Measurements from ENCODE around the gene RASGRF2.

Gene RASGRF2

DNA sequence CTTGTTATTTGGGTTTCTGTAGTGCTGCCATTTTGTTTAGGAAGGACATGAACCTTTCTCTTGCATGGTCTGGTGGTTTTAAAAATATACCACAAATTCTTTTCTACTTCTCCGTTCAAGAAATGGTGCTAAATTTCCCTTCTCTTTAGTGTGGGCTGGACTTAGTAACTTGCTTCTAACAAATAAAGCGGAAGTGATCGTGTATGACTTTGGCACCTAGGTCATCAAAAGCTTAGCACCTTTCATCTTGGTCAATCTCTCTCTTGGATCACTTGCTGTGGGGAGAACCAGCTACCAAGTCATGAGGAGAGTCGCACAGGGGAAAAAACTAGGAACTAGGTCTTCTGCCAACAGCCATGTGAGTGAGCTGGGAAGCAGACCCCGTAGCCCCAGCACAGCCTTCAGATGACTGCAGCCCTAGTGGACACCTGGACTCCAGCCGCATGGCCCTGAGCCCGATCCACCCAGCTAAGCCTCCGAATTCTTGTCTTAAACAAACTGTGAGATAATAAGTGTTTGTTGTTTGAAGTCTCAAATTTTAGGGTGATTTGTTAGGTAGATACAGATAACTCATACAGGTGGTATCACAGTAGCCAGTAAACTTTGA is 185.3 kb downstream of the RASGRF2 start:
- no peak for DNase-seq

DNA sequence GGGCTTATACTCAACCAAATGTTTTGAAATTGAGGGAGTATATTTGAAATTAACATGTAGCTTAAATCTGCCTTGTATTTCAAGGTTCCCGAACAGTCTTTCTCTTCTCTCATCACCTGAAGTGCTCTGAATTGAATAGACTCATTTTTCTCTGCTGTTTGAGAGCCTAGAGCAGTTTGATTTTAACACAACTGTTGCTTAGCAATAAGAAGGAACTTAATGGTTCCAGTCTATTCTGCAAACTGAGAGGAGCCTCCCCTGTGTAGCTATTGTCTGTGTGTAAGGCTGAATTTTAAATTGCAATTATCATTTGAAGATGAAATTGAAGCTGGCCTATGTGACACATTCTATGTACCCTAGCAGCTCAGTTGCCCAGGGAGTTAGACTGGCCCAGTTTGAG is 185.9 kb downstream of the RASGRF2 start:
- no peak for DNase-seq

DNA sequence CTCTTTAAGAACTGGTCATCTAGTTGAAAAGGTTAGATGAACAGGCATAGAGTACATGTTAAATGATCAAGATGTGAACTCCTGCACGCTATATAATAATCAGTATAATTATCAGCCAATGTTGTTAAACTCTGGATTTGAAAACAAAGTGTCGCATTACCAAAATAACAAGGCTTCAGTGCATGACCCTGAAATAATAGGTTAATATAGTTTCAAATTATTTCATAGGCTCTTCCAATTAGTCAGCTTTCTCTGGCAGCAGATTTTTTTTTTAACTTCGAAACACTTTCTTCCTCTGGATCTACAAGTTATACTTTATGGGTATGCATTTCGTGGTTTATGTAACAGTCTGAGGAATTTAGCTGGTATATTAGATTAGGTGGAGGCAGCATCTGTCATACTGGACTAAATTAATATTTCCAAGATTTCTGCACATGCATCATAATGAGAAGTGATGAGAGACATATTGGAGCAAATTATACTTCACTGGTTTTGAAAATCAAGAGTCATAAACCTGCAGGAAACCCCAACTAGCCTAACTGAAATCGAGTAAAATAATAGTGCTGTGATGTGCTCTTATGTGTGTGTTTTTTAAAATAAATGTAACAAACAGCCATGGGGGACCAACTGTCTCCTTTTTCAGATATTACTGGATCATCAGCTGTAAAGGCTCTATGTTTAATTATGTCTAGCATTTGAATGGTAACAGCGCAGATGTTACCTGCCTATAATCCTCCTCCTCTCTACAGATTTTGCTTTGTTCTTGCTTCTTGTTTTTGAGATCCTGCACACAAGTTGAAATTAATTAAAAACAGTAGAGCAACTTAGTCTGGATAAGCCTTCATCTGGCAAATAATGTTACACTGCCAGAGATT is 187.1 kb downstream of the RASGRF2 start:
- no peak for DNase-seq

DNA sequence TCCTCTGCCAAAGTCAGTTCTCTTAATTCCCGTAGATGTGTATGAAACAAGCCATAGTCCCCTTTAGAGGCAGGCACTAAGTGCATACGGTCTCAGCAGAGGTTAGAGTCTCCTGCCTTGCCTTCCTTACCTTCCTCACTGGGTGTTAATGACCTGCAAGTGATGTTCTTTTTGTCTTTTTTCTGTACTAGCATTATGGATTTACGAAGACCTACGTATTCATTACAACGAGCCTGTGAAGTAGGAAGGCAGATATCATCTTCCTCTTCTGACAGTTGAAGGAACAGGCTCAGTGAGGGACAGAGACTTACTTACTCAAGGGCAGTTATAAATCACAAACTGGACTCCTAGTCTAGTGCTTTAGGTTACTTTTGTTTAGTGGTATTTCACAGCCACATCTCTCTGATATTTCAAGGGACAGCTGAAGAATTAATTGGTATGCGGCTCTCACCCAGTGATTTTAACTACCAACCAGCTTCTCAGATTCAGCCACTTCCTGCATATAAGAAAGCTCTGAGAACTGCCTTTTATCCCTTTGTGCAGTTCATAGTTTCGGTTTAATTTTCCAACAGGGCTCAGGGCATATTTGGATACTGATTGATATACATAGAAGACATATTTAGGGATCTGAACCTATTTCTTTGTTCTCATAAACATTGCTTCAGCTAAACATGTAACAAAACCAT is 187.9 kb downstream of the RASGRF2 start:
- DNase-seq = no peak

DNA sequence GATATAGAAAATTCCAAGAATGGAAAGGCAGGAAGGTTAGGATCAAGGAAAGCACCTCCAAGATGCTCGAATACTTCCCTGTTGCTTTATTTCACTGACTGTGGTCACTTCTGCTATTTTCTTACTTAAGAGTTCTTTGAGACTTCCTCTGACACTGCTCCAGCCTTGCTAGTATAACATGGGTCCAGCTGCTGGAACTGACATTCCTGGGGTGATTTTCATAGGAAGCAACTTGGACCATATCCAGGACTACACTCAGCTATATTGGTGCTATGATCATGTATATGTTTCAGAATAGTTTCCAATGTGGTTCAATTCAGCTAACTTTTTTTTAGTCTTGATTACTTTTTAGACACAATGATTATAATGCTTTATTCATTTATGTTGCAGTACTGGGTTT is 191.4 kb downstream of the RASGRF2 start:
- DNase-seq = no peak

DNA sequence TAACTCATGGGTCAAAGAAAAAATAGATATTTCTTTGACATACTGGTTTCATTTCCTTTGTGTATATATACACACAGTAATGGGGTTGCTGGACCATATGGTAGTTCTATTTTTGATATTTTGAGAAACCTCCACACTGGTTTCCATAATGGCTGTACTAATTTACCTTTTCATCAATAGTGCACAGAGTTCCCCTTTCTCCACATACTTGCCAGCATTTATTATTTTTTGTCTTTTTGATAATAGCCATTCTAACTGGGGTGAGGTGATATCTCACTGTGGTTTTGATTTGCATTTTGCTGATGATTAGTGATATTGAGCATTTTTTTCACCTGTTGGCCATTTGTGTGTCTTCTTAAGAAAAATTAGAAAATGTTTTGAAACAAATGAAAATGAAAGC is 194.6 kb downstream of the RASGRF2 start:
- no peak for DNase-seq

DNA sequence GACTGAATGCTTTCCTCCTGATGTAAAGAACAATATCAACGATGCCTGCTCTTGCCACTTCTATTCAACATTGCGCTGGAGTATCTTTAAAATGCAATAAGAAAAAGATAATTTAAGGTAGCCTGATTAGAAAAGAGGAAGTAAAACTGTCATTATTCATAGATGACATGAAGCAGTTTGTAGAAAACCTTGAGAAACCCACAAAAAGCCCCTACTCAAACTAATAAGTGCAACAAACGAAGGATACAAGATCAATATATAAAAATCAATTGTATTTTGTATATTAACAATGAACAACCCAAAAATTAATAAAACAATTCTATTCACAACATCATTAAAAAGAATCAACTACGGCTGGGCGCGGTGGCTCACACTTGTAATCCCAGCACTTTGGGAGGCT is 196.6 kb downstream of the RASGRF2 start:
- DNase-seq = no peak

DNA sequence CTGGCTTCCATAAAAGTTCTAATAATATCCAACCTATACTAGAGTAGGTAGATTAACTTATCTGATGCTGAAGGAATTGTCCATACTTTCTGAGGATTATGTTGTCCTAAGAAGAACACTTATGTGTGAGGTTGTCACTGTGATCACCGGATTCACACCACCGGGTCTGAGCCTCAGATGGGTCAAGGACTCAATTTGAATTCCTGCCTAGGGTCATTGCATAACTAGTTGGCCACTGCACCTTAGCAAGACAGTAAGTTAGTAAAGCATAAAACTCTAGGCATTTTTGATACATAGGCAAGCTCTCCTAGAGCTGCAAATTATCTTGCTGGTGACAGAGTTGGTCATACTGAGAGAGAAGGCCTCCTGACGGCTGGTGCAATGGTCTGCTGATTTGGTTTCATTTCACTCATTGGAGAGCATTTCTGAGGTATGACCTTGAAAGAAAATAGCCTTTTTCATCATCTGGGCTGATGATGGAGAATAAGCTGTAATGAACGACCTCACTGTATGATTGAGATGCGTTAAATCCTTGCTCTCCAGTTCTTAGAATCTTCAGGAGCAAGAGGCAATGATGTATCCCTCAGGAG is 200.9 kb downstream of the RASGRF2 start:
- no peak for DNase-seq

DNA sequence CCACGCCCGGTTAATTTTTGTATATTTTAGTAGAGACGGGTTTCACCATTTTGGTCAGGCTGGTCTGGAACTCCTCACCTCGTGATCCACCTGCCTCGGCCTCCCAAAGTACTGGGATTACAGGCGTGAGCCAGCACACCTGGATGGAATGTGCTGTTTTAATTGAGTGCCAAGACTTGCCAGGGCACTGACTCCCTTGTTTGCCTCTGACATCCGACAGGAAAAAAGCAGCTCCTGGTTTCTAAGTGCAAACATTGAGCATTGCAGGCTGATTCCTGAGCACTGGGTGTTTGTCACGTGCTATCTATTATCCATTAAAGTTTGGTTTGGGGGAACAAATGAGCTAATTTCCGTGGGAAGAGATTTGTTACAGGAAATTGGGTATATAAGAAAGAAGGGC is 202.3 kb downstream of the RASGRF2 start:
- DNase-seq = no peak

DNA sequence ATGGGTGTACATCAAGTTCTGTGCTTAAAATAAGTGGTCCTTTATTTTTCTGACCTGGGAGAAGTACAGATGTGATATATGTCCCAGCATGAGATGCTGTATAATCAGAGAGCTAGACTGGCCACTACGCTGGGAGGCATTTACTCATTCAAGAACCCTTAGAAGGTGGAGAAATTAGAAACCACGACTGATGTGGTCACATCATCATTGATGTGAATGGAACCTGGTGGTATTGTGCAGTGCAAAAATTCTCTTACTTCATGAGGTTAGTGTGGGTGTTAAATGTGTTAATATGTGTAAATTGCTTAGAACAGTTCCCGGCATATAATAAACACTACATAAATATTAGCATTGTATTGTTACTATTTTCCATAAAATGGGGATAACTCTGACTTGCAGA is 203.5 kb downstream of the RASGRF2 start:
- no peak for DNase-seq

DNA sequence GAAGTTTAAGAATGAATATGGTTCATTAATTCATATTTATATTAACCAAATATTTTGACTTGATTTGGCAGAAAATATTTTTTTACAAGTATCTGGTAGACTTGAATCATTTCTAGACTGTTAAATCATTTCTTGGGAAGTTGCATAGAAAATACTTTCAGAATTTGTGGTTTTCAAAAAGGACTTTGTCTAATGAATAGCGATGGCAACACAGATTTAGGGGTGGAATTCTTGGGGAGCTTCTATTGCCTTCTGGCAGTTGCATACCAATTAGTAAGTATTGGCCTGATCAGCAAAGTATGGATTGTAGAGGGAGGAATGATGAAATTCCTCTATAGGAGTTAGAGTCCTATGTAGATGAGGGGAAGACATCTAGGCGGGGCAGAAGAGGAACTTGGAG is 204.3 kb downstream of the RASGRF2 start:
- no peak for DNase-seq

DNA sequence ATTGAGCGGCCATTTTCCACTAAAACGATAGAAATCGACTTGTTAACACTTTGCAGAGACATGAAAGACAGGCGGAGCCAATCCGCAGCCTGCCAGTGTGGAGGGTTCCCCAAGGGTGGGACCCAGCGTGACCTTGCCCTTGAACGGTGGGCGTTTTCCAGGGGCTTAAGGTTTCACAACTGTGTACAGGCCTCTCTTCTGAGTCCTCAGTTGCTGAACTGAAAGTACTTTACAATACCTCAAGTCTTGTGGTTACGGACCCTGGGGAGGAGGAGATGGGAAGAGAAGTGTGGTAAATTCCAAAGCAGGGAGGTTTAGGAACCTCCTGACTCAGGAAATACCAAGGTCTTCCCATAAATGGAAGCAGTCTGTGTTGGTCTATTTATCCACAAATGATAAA is 204.8 kb downstream of the RASGRF2 start:
- no peak for DNase-seq

DNA sequence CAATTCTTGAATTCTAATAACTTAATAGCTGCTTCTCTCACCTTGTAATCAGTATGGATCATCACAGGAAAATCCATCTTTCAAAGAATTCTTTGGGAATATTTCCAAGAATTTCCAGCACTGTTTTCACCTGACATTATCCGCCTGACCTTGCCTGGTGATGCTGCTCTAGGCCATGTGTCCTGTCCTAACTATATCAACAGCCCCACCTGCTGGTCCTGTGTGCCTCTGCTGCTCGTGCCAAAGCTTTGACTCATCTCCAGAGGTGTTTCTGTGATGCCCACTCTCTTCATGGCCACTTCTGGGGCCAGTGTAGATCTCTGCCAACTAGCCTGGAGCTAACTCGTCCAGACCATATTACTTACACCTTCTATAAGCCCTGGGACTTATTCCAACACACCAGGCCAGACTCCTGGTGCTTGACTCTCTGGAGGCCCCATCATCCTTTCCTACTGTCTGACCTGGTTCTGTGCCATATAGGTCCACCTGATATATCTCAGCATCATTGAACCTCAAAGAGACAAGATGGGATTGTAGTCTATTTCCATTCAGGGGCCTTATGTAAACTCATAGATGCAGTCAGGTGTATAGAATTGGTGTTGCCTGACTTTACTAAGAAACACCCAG is 205.4 kb downstream of the RASGRF2 start:
- DNase-seq = peak; percentile 70

DNA sequence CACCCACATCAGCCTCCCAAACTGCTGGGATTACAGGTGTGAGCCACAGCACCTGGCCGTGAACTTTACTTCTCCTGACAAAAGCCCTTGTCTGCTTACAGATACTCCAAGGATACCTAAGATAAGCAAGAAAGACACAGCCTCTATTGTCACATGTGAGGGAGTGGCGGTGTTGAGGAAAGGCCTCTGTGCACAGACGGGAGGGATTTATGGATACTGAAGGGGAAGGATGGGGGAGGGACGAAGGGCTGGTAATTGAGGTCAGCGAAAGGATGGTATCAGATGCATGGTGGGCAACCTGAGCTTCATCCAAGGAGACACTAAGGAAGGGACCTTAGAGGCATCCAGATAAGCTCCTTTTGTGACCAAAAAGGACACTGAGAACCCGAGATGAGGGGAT is 206.3 kb downstream of the RASGRF2 start:
- no peak for DNase-seq

DNA sequence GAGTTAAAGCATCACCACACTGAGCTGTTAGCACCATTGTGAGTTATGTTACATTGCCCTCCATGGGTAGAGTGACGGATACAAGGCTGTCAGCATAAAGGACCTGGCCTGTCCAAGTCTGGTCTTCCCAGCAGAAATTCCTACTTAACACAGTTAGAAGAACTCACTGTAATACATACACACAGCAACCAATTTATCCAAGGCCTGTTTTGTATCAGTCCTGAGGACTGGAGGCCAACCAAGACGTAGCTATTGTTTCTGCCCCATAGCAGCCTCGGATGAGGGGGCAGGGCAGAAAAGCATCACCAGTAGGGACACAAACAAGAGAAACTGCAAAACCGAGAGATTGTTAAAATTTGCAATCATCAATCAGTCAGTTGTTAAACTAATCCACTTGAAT is 206.9 kb downstream of the RASGRF2 start:
- no peak for DNase-seq

DNA sequence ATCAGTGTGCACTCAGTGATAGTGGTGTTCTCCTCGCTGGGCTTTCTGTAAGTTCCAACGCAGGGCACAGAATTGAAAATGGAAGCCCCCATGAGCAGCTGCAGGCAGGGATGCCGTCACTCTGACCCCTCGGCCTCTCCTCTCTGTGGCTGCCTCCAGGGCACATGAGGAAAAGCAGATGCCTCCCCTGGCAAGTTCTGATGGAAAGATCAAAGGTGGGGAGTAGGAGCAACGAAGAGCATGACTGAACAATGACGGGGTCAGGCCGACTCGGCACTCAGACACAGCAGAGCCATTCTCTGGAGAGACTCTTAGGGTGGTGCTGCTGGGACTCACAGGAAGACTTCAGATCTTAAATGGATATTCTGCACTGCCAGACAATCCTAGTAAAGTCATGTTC is 207.4 kb downstream of the RASGRF2 start:
- DNase-seq = no peak

DNA sequence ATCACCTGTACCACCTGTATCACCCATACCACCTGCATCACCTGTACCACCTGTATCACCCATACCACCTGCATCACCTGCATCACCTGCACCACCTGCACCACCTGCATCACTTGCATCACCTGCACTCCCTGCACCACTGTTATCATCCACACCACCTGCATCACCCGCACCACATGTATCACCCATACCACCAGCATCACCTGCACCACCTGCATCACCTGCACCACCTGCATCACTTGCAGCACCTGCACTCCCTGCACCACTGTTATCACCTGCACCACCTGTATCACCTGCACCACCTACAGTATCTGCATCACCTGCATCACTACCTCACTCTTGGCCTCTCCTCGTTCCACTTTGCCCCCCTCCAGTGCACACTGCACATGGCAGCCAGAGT is 209.8 kb downstream of the RASGRF2 start:
- DNase-seq = no peak

DNA sequence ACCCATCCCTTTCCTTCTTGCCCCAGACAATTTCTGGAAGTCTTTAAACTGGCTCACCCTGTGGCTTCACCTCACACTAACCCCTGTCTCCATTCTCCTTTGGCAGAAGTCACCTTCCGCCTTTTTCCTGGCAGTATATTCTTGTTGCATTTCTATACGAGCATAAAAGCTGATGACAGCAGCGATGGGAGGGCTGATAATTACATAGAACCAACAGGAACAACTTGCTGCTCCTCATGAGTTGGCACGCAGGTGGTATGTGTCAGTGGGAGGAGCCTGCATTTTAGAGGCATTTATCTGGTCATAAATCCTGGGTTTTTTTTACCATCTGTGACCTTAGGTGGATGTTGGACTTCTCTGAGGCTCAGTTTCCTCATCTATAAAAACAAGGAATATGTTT is 211.6 kb downstream of the RASGRF2 start:
- DNase-seq = no peak

DNA sequence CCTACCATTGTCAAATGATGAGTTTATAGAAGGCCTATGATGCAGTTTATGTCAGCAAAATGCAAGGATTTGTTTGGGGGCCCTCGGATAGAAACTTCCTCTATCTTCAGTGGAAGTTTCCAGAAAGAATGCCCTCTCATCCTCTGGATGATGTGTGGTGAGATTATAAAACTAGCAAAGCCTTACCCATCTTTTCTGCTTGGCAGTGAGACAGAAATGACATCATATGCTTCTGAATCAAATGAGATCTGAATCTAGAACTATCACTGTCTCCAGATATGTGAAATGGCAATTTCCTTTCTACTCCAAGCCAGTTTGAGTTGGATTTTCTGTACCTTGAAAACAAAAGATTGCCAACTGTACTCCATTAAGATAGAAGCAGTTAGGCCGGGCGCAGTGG is 212.5 kb downstream of the RASGRF2 start:
- no peak for DNase-seq

DNA sequence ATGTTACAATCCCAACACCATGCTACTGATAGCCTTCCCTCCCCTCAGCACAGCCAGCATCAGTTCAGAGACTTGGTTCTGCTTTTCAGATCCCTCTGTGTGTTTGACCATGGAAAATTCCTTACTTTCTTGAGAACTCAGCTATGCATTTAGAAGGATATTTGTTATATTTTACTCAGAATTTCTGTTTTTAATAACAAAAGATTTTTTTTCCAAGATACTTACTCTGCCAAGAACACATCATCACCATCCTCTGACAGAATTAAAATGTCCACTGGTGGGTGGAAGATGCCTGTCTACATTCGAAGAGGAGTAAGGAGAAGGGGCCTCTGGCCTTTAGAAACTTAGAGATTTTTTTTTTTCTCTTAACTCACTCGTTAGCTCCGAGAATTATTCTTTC is 216.9 kb downstream of the RASGRF2 start:
- no peak for DNase-seq

DNA sequence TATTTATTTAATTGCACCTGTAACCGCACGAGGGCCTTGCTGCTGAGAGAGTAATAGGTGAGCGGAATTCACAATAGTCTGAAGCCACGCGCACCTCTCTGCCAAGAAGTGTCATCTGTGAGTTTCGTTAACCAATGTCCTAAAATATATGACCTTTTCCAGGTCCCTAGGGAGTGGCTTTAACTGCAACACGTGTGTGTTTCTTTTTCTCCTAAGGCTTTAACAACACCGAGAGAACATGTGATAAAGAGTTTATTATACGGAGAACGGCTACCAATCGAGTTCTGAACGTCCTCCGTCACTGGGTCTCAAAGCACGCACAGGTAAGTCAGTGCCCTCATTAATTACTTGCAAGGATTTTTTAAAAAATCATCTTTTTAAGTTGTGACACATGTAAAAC is 219.8 kb downstream of the RASGRF2 start:
- DNase-seq = no peak

DNA sequence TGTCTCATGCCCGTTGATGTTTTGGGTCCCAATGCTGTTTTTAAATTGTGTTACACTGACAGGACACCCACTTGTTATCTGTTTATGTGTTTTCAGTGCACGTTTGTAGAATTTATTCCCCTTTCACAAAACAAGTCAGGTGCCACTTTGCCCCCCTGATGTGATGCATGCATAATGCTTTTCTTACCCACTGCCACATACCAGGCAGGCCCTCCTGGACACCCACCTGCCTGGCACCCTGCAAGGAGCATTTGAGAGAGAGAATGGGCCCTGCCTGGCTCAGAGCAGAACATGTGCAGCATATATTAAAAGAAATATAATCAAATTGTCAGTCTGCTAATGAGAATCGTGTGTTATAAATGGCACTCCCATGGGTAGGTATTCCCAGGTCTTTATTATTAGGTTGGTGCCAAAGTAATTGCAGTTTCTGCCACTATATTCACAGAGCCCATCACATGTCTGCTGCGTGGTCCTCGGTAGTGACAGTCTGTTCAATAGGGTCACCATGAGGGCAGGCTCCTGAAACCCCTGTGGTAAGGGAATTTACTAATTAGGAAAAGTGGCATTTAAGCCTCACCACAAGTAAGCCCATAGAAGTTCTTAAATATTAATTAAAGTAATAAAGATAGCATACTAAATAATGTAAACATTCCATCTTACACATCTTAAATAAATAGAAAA is 220.8 kb downstream of the RASGRF2 start:
- no peak for DNase-seq

Data from CD4-positive, alpha-beta T cell treated with Interleukin-6 for 4 hours (primary cell).